Measurements from ENCODE around the gene HES3. TPM values are rescaled to one million over a fixed set of nuclear protein-coding genes. Genes with fewer than 3 reads are reported as not detected.

Gene HES3
- total and polyA plus RNA-seq, 2 donors (not counting 1 experiment from before 2014, with no cell fraction given), result not detected

- H3K27me3 Mint-ChIP-seq, result no peaks in the 10 kb centered on the region
- 96% methylated on average over 12 of the region's 13 CpGs for WGBS (ENCODE audit: insufficient coverage)
- H3K4me1 Mint-ChIP-seq, result no peaks in the 10 kb centered on the region
- Histone ChIP-seq H3K36me3 (replicated peaks in 1 of 2; ENCODE audit: control extremely low read depth in 1 of 2, control insufficient read depth in 1 of 2, extremely low read depth in 1 of 2, insufficient read depth in 2 of 2, low read length in 1 of 2) (no peaks in the 10 kb centered on the region), H3K4me3 (ENCODE audit: control extremely low read depth in 1 of 5, extremely low read depth in 1 of 5, insufficient read depth in 1 of 5, low read depth in 2 of 5, low read length in 4 of 5) (no peak overlapping the region), H3K9ac (ENCODE audit: low read length) (no peak overlapping the region), H3K27me3 (replicated peaks in 1 of 4; ENCODE audit: control extremely low read depth in 1 of 4, control insufficient read depth in 3 of 4, insufficient read depth in 4 of 4, low read length in 3 of 4) (no peaks in the 10 kb centered on the region), H3K9me3 (ENCODE audit: control extremely low read depth in 1 of 3, control insufficient read depth in 2 of 3, insufficient read depth in 1 of 3, low read length in 2 of 3) (no peaks in the 10 kb centered on the region), H2AFZ (ENCODE audit: insufficient read depth, low read depth, low read length, poor library complexity, severe bottlenecking) (no peak overlapping the region), H3K4me1 (ENCODE audit: control insufficient read depth in 2 of 2, insufficient read depth in 2 of 2, low read length in 2 of 2) (no peaks in the 10 kb centered on the region), H4K20me1 (ENCODE audit: control insufficient read depth, insufficient read depth, low read length, poor library complexity, severe bottlenecking) (no peaks in the 10 kb centered on the region), H3K4me2 (replicated peaks; ENCODE audit: low read depth, low read length, poor library complexity, severe bottlenecking) (no peak overlapping the region), H3K79me2 (ENCODE audit: control insufficient read depth, insufficient read depth, low read length) (no peaks in the 10 kb centered on the region), H3K27ac (ENCODE audit: low read length in 2 of 2) (no peak overlapping the region)
- CTCF ChIA-PET, result no interaction called here
- H3K9me3 Mint-ChIP-seq (ENCODE audit: insufficient read depth), result no peaks in the 10 kb centered on the region
- TF ChIP-seq CTCF (IDR thresholded peaks at IDR 0.05) (no peak), EZH2 (IDR thresholded peaks at IDR 0.05; ENCODE audit: borderline replicate concordance, insufficient read depth, low read depth, low read length, poor library complexity, severe bottlenecking) (no peak)
- no peak overlapping the region for H3K27ac Mint-ChIP-seq
- POLR2A ChIA-PET, result no interaction called here
- ATAC-seq (ENCODE audit: low read depth) (no peak), DNase-seq (no peak)
- no peak overlapping the region for H3K4me3 Mint-ChIP-seq
- intact Hi-C loops (cut with micrococcal nuclease), result no loop called here
These were observed 43.0 kb downstream of the HES3 start for GRCh38 chr1:6287029-6287428.

GRCh38 chr1:6287431-6287886 is 43.5 kb downstream of the HES3 start:
- Histone ChIP-seq H3K27me3 (replicated peaks in 1 of 4; ENCODE audit: control extremely low read depth in 1 of 4, control insufficient read depth in 3 of 4, insufficient read depth in 4 of 4, low read length in 3 of 4) (no peaks in the 10 kb centered on the region), H2AFZ (ENCODE audit: insufficient read depth, low read depth, low read length, poor library complexity, severe bottlenecking) (no peak overlapping the region), H3K4me1 (ENCODE audit: control insufficient read depth in 2 of 2, insufficient read depth in 2 of 2, low read length in 2 of 2) (no peaks in the 10 kb centered on the region), H4K20me1 (ENCODE audit: control insufficient read depth, insufficient read depth, low read length, poor library complexity, severe bottlenecking) (no peaks in the 10 kb centered on the region), H3K4me2 (replicated peaks; ENCODE audit: low read depth, low read length, poor library complexity, severe bottlenecking) (no peak overlapping the region), H3K79me2 (ENCODE audit: control insufficient read depth, insufficient read depth, low read length) (no peaks in the 10 kb centered on the region), H3K9me3 (ENCODE audit: control extremely low read depth in 1 of 3, control insufficient read depth in 2 of 3, insufficient read depth in 1 of 3, low read length in 2 of 3) (no peaks in the 10 kb centered on the region), H3K9ac (ENCODE audit: low read length) (no peak overlapping the region), H3K27ac (ENCODE audit: low read length in 2 of 2) (no peak overlapping the region), H3K36me3 (replicated peaks in 1 of 2; ENCODE audit: control extremely low read depth in 1 of 2, control insufficient read depth in 1 of 2, extremely low read depth in 1 of 2, insufficient read depth in 2 of 2, low read length in 1 of 2) (no peaks in the 10 kb centered on the region), H3K4me3 (ENCODE audit: control extremely low read depth in 1 of 5, extremely low read depth in 1 of 5, insufficient read depth in 1 of 5, low read depth in 2 of 5, low read length in 4 of 5) (no peak overlapping the region)
- TF ChIP-seq CTCF (IDR thresholded peaks at IDR 0.05) (no peak), EZH2 (IDR thresholded peaks at IDR 0.05; ENCODE audit: borderline replicate concordance, insufficient read depth, low read depth, low read length, poor library complexity, severe bottlenecking) (no peak)
- ChIA-PET POLR2A (no interaction called here), CTCF (no interaction called here)
- WGBS (ENCODE audit: insufficient coverage), result 97% methylated on average over 9 of the region's 10 CpGs
- no peaks in the 10 kb centered on the region for H3K27me3 Mint-ChIP-seq
- no peak overlapping the region for H3K4me3 Mint-ChIP-seq
- intact Hi-C loops (cut with micrococcal nuclease), result no loop called here
- no peak overlapping the region for H3K27ac Mint-ChIP-seq
- ATAC-seq (ENCODE audit: low read depth) (no peak), DNase-seq (no peak)
- H3K9me3 Mint-ChIP-seq (ENCODE audit: insufficient read depth), result no peaks in the 10 kb centered on the region
- no peaks in the 10 kb centered on the region for H3K4me1 Mint-ChIP-seq
